ENCODE data around the gene PIGB.
A peak's percentile ranks its signal among the peaks of the same experiment; 100 is the strongest.
"Not testable (repeated sequence)": the region's sequence is repeated elsewhere in the genome, so short reads cannot be mapped to it uniquely, and the experiment has no call there.

PIGB gene

GRCh38 chr15:55318588-55319494, at the start of gene PIGB, which contains the start of gene PIGBOS1:
PIGB (plus strand) TSS chr15:55319222; CDS start chr15:55319251, 29 bp downstream.
PIGBOS1 (minus strand) TSS chr15:55319123; CDS start chr15:55317792, 1,331 bp downstream.
- peak; percentile 59 to 64 (median 61) for DNase-seq (ENCODE audit: low read depth in 2 of 3, low spot score in 2 of 3)

GRCh38 chr15:55270291-55270690, 48.7 kb upstream of the PIGB start:
- no peak for DNase-seq (ENCODE audit: low read depth in 2 of 3, low spot score in 2 of 3)

GRCh38 chr15:55276324-55276723, 42.7 kb upstream of the PIGB start:
- DNase-seq (ENCODE audit: low read depth in 2 of 3, low spot score in 2 of 3) = no peak

- DNase-seq (ENCODE audit: low read depth in 2 of 3, low spot score in 2 of 3) = no peak
Measured at GRCh38 chr15:55277116-55277564, 41.9 kb upstream of the PIGB start.

- DNase-seq (ENCODE audit: low read depth in 2 of 3, low spot score in 2 of 3) = no peak
Measured at GRCh38 chr15:55277715-55278114, 41.3 kb upstream of the PIGB start.

GRCh38 chr15:55279100-55279745, 39.8 kb upstream of the PIGB start:
- DNase-seq (ENCODE audit: low read depth in 2 of 3, low spot score in 2 of 3) = no peak

GRCh38 chr15:55279746-55280351, 39.2 kb upstream of the PIGB start:
- no peak for DNase-seq (ENCODE audit: low read depth in 2 of 3, low spot score in 2 of 3)

- DNase-seq (ENCODE audit: low read depth in 2 of 3, low spot score in 2 of 3) = not testable (repeated sequence)
Measured at GRCh38 chr15:55280589-55280988, 38.4 kb upstream of the PIGB start.

- DNase-seq (ENCODE audit: low read depth in 2 of 3, low spot score in 2 of 3) = no peak
Measured at GRCh38 chr15:55281517-55282228, 37.3 kb upstream of the PIGB start.

GRCh38 chr15:55282284-55282833, 36.7 kb upstream of the PIGB start:
- no peak for DNase-seq (ENCODE audit: low read depth in 2 of 3, low spot score in 2 of 3)

- no peak for DNase-seq (ENCODE audit: low read depth in 2 of 3, low spot score in 2 of 3)
Measured at GRCh38 chr15:55283379-55284147, 35.5 kb upstream of the PIGB start.

- DNase-seq (ENCODE audit: low read depth in 2 of 3, low spot score in 2 of 3) = no peak
Measured at GRCh38 chr15:55284426-55284825, 34.6 kb upstream of the PIGB start.

- not testable (repeated sequence) for DNase-seq (ENCODE audit: low read depth in 2 of 3, low spot score in 2 of 3)
Measured at GRCh38 chr15:55286442-55287189, 32.4 kb upstream of the PIGB start.

- DNase-seq (ENCODE audit: low read depth in 2 of 3, low spot score in 2 of 3) = no peak
Measured at GRCh38 chr15:55288006-55288717, 30.9 kb upstream of the PIGB start.

- no peak for DNase-seq (ENCODE audit: low read depth in 2 of 3, low spot score in 2 of 3)
Measured at GRCh38 chr15:55289011-55289745, 29.8 kb upstream of the PIGB start.

GRCh38 chr15:55289746-55290527, 29.1 kb upstream of the PIGB start, which contains the start of gene RAB27A:
RAB27A (minus strand) TSS chr15:55289813; CDS start chr15:55234934, 54,879 bp downstream.
- peak; percentile 66 to 69 (median 68) for DNase-seq (ENCODE audit: low read depth in 2 of 3, low spot score in 2 of 3)

GRCh38 chr15:55290528-55291057, 28.4 kb upstream of the PIGB start:
- DNase-seq (ENCODE audit: low read depth in 2 of 3, low spot score in 2 of 3) = peak; percentile 65 to 66 (median 65)

Data from activated CD8-positive, alpha-beta memory T cell treated with anti-CD3 and anti-CD28 coated beads for 48 hours (primary cell).